Fibroblast of lung (primary cell): ENCODE results near the gene ABCA7. TPM values are rescaled to one million over a fixed set of nuclear protein-coding genes. Genes with fewer than 3 reads are reported as not detected.

Experiments
- DNase-seq, 2 donors: peaks; one replicate each; pipeline versions ENCODE4 v3.0.0 to v3.0.0-alpha.2; 2010; ENCODE audit warnings: low read depth in 2 of 2
- H2AFZ ChIP-seq: 2 replicates; pipeline ENCODE4 v1.5.1; 2012; ENCODE audit warnings: low read length, control low read depth, inconsistent platforms
- H3K27ac ChIP-seq: 2 replicates; pipeline ENCODE4 v1.5.1; 2011; ENCODE audit warnings: low read length, control low read depth; ENCODE audit not compliant: insufficient read depth
- H3K27me3 ChIP-seq: 2 replicates; pipeline ENCODE4 v1.5.1; 2011; ENCODE audit warnings: mild to moderate bottlenecking, low read length; ENCODE audit not compliant: control insufficient read depth, insufficient read depth
- H3K36me3 ChIP-seq: 2 replicates; pipeline ENCODE4 v1.5.1; 2011; ENCODE audit warnings: low read length; ENCODE audit not compliant: control insufficient read depth, insufficient read depth
- H3K4me1 ChIP-seq: 2 replicates; pipeline ENCODE4 v1.5.1; 2011; ENCODE audit warnings: low read length; ENCODE audit not compliant: control insufficient read depth, insufficient read depth; ENCODE audit errors: extremely low read depth
- H3K4me2 ChIP-seq: 2 replicates; pipeline ENCODE4 v1.5.1; 2011; ENCODE audit warnings: low read length, control low read depth; ENCODE audit not compliant: insufficient read depth; ENCODE audit errors: extremely low read depth
- H3K4me3 ChIP-seq, 4 experiments: fragments of 200-600 bp in 1 of 4; sonication (generic) in 1 of 4; replicated peaks in 1 of 4; 2 replicates each; pipeline ENCODE4 v1.5.1; 2011 to 2016; ENCODE audit warnings: low read length in 4 of 4, low read depth in 3 of 4, mild to moderate bottlenecking in 3 of 4, control low read depth in 2 of 4, inconsistent platforms in 1 of 4, mixed read lengths in 1 of 4; ENCODE audit not compliant: insufficient read depth in 1 of 4; ENCODE audit errors: control extremely low read depth in 1 of 4
- H3K79me2 ChIP-seq: 2 replicates; pipeline ENCODE4 v1.5.1; 2012; ENCODE audit warnings: mild to moderate bottlenecking, low read length, inconsistent platforms; ENCODE audit not compliant: control insufficient read depth, insufficient read depth
- H3K9ac ChIP-seq: 2 replicates; pipeline ENCODE4 v1.5.1; 2011; ENCODE audit warnings: mild to moderate bottlenecking, low read length, control low read depth; ENCODE audit not compliant: insufficient read depth
- H3K9me3 ChIP-seq: 2 replicates; pipeline ENCODE4 v1.5.1; 2012; ENCODE audit warnings: low read depth, low read length; ENCODE audit not compliant: control insufficient read depth, insufficient read depth
- H4K20me1 ChIP-seq: 2 replicates; pipeline ENCODE4 v1.5.1; 2011; ENCODE audit warnings: low read length; ENCODE audit not compliant: control insufficient read depth, insufficient read depth; ENCODE audit errors: extremely low read depth
- CTCF ChIP-seq, 2 donors: IDR thresholded peaks in 1 of 2; conservative IDR thresholded peaks in 1 of 2; 1 replicate in 1 of 2; 2 replicates in 1 of 2; pipeline ENCODE4 v1.5.1; 2011 to 2012; ENCODE audit warnings: low read length in 2 of 2, control low read depth in 1 of 2, inconsistent platforms in 1 of 2, low read depth in 1 of 2, mild to moderate bottlenecking in 1 of 2
- EZH2 ChIP-seq: IDR thresholded peaks from 2 replicates; pipeline ENCODE4 v1.5.1; 2012; ENCODE audit warnings: low read length, control low read depth, mild to moderate bottlenecking; ENCODE audit errors: missing control alignments
- polyA plus RNA-seq, 2 donors: library from polyadenylated mRNA; depleted of rRNA in 1 of 2; stranded (reverse) in 1 of 2; unstranded in 1 of 2; fragments of >200 nt; gene quantifications; 2 replicates each; pipeline ENCODE4 v1.2.1, GENCODE V29; 2011 to 2012; ENCODE audit warnings: missing spikeins in 1 of 2
- total RNA-seq: library from RNA; depleted of rRNA; stranded (reverse); fragments of >200 nt; gene quantifications from 2 replicates; pipeline ENCODE4 v1.2.1, GENCODE V29; 2014

Gene ABCA7
- total and polyA plus RNA-seq, 2 donors (not counting 1 experiment from before 2014, with no cell fraction given), result 2.2 to 9.7 TPM

- DNase-seq, result no peak
- Histone ChIP-seq H3K79me2 (no peaks in the 10 kb centered on the region), H3K4me3 (no peak overlapping the region), H3K9me3 (peaks cover 5% of the 10 kb centered on the region), H3K9ac (no peak overlapping the region), H3K4me1 (no peaks in the 10 kb centered on the region), H3K4me2 (no peak overlapping the region), H4K20me1 (no peaks in the 10 kb centered on the region), H3K27me3 (no peaks in the 10 kb centered on the region), H3K27ac (no peak overlapping the region), H2AFZ (no peak overlapping the region), H3K36me3 (no peaks in the 10 kb centered on the region)
- no peak for TF ChIP-seq CTCF (conservative IDR thresholded peaks at IDR 0.05 in 1 of 2, IDR thresholded peaks at IDR 0.05 in 1 of 2; ENCODE audit: low read depth in 1 of 2, low read length in 2 of 2)
- no peak for TF ChIP-seq EZH2
These were observed 12.6 kb downstream of the ABCA7 start for GRCh38 chr19:1052349-1052975.

GRCh38 chr19:1053176-1054101 is 13.5 kb downstream of the ABCA7 start:
- H3K79me2 ChIP-seq, result no peaks in the 10 kb centered on the region
- H3K4me1 ChIP-seq, result no peaks in the 10 kb centered on the region
- no peak overlapping the region for H3K4me3 ChIP-seq
- no peak overlapping the region for H2AFZ ChIP-seq
- DNase-seq, result no peak
- H3K36me3 ChIP-seq, result no peaks in the 10 kb centered on the region
- TF ChIP-seq CTCF (conservative IDR thresholded peaks at IDR 0.05 in 1 of 2, IDR thresholded peaks at IDR 0.05 in 1 of 2; ENCODE audit: low read depth in 1 of 2, low read length in 2 of 2) (no peak), EZH2 (no peak)
- no peaks in the 10 kb centered on the region for H4K20me1 ChIP-seq
- no peaks in the 10 kb centered on the region for H3K27me3 ChIP-seq
- peaks cover 5% of the 10 kb centered on the region for H3K9me3 ChIP-seq
- H3K27ac ChIP-seq, result no peak overlapping the region
- no peak overlapping the region for H3K9ac ChIP-seq
- H3K4me2 ChIP-seq, result no peak overlapping the region
